Keratinocyte (primary cell): Measurements from ENCODE around the gene SUN1. TPM values are rescaled to one million over a fixed set of nuclear protein-coding genes. Genes with fewer than 3 reads are reported as not detected.

Experiments
- DNase-seq: peaks from one replicate; pipeline ENCODE4 v3.0.0-alpha.2; 2011; ENCODE audit warnings: low read depth, missing footprints, low spot score
- FAIRE-seq: peaks from 2 replicates; lab custom pipeline; 2011; peaks lifted over from hg19 to GRCh38; lab: Jason Lieb, UNC
- H2AFZ ChIP-seq: 2 replicates; pipeline ENCODE4 v1.6.0; 2012; ENCODE audit warnings: low read length, control low read depth, inconsistent platforms; ENCODE audit not compliant: control insufficient read depth
- H3K27ac ChIP-seq: 2 replicates; pipeline ENCODE4 v1.5.1; 2011; ENCODE audit warnings: low read length; ENCODE audit not compliant: control insufficient read depth, insufficient read depth
- H3K27me3 ChIP-seq: 3 replicates; pipeline ENCODE4 v1.6.0; 2011; ENCODE audit warnings: low read length; ENCODE audit not compliant: control insufficient read depth, insufficient read depth; ENCODE audit errors: extremely low read depth
- H3K36me3 ChIP-seq, 2 experiments: 2 replicates in 1 of 2; 3 replicates in 1 of 2; pipeline ENCODE4 v1.5.1; 2011; ENCODE audit warnings: low read length in 2 of 2, mild to moderate bottlenecking in 1 of 2; ENCODE audit not compliant: control insufficient read depth in 2 of 2, insufficient read depth in 2 of 2; ENCODE audit errors: extremely low read depth in 1 of 2
- H3K4me1 ChIP-seq: 3 replicates; pipeline ENCODE4 v1.5.1; 2011; ENCODE audit warnings: low read length; ENCODE audit not compliant: control insufficient read depth, insufficient read depth; ENCODE audit errors: extremely low read depth
- H3K4me2 ChIP-seq: 3 replicates; pipeline ENCODE4 v1.6.0; 2011; ENCODE audit warnings: low read depth, low read length; ENCODE audit not compliant: control insufficient read depth, insufficient read depth; ENCODE audit errors: extremely low read depth
- H3K4me3 ChIP-seq, 3 experiments: fragments of 200-600 bp in 1 of 3; sonication (generic) in 1 of 3; 2 replicates in 2 of 3; 3 replicates in 1 of 3; pipeline ENCODE4 v1.5.1; 2011 to 2016; ENCODE audit warnings: low read length in 3 of 3, mild to moderate bottlenecking in 3 of 3, control low read depth in 2 of 3, inconsistent platforms in 1 of 3, low read depth in 1 of 3, mixed read lengths in 1 of 3, mixed run types in 1 of 3, moderate library complexity in 1 of 3; ENCODE audit not compliant: control insufficient read depth in 2 of 3, insufficient read depth in 2 of 3; ENCODE audit errors: extremely low read depth in 1 of 3
- H3K79me2 ChIP-seq: 2 replicates; pipeline ENCODE4 v1.6.0; 2012; ENCODE audit warnings: low read length; ENCODE audit not compliant: control insufficient read depth, insufficient read depth
- H3K9ac ChIP-seq: 3 replicates; pipeline ENCODE4 v1.6.0; 2011; ENCODE audit warnings: low read length; ENCODE audit not compliant: control insufficient read depth, insufficient read depth; ENCODE audit errors: extremely low read depth
- H3K9me1 ChIP-seq: 3 replicates; pipeline ENCODE4 v1.6.0; 2011; ENCODE audit warnings: low read length; ENCODE audit not compliant: control insufficient read depth, insufficient read depth; ENCODE audit errors: extremely low read depth
- H3K9me3 ChIP-seq: 2 replicates; pipeline ENCODE4 v1.5.1; 2012; ENCODE audit warnings: low read depth, low read length; ENCODE audit not compliant: control insufficient read depth
- H4K20me1 ChIP-seq: 3 replicates; pipeline ENCODE4 v1.6.0; 2011; ENCODE audit warnings: low read length; ENCODE audit not compliant: control insufficient read depth, insufficient read depth; ENCODE audit errors: extremely low read depth
- CTCF ChIP-seq, 3 experiments: IDR thresholded peaks in 1 of 3; conservative IDR thresholded peaks in 1 of 3; optimal IDR thresholded peaks in 1 of 3; 2 replicates in 2 of 3; 3 replicates in 1 of 3; pipeline versions ENCODE3 to v1.5.1; 2011; ENCODE audit warnings: low read length in 3 of 3, mild to moderate bottlenecking in 3 of 3, moderate library complexity in 2 of 3, control low read depth in 1 of 3, inconsistent platforms in 1 of 3; ENCODE audit not compliant: insufficient read depth in 2 of 3; ENCODE audit errors: extremely low read depth in 1 of 3
- EZH2 ChIP-seq: IDR thresholded peaks from one replicate; pipeline ENCODE4 v1.6.1; 2012; ENCODE audit warnings: inconsistent platforms, mild to moderate bottlenecking, low read length, moderate library complexity
- dilution Hi-C: fragments of 300-500 bp; cut with MboI; formaldehyde crosslinking; loops from one replicate; pipeline ENCODE4 v1.7.0; 2020; ENCODE audit warnings: low sequenced_read_pairs; ENCODE audit not compliant: extremely low pct_ligation_motif_present
- polyA plus RNA-seq, 5 experiments: library from polyadenylated mRNA; depleted of rRNA in 3 of 5; stranded (reverse) in 3 of 5; stranded (forward) in 1 of 5; unstranded in 1 of 5; fragments of >200 nt; gene quantifications; 1 replicate in 1 of 5; 2 replicates in 3 of 5; 3 replicates in 1 of 5; pipeline versions ENCODE4 v1.2.1 to v1.2.3, GENCODE V29; 2011 to 2012; ENCODE audit warnings: missing spikeins in 2 of 5, low read depth in 1 of 5, low replicate concordance in 1 of 5

The SUN1 gene
- polyA plus RNA-seq, 1 donor (not counting 4 experiments of a cell fraction or from before 2014, with no cell fraction given), result 166 TPM

- TF ChIP-seq EZH2, result no peak
- TF ChIP-seq CTCF (optimal IDR thresholded peaks at IDR 0.05 in 1 of 3, IDR thresholded peaks at IDR 0.05 in 1 of 3, conservative IDR thresholded peaks at IDR 0.05 in 1 of 3; ENCODE audit: extremely low read depth in 1 of 3, insufficient read depth in 2 of 3, low read length in 3 of 3), result no peak
- dilution Hi-C loops, result no loop called here
- H3K36me3 ChIP-seq, result peaks cover 0 to 8% of the 10 kb centered on the region in 2 experiments
- H2AFZ ChIP-seq, result no peak overlapping the region
- H3K4me1 ChIP-seq, result peaks cover 49% of the 10 kb centered on the region
- H3K4me3 ChIP-seq, result no peak overlapping the region
- H3K9me1 ChIP-seq, result no peaks in the 10 kb centered on the region
- no peak overlapping the region for H3K27ac ChIP-seq
- DNase-seq, result no peak
- no peak overlapping the region for H3K9ac ChIP-seq
- FAIRE-seq, result no peak
- no peak overlapping the region for H3K4me2 ChIP-seq
- peaks cover 85% of the 10 kb centered on the region for H3K79me2 ChIP-seq
- H4K20me1 ChIP-seq, result peaks cover 9% of the 10 kb centered on the region
- no peaks in the 10 kb centered on the region for H3K9me3 ChIP-seq
- H3K27me3 ChIP-seq, result no peaks in the 10 kb centered on the region
Measured at GRCh38 chr7:820341-820740, 11.9 kb upstream of the SUN1 start.

DNA sequence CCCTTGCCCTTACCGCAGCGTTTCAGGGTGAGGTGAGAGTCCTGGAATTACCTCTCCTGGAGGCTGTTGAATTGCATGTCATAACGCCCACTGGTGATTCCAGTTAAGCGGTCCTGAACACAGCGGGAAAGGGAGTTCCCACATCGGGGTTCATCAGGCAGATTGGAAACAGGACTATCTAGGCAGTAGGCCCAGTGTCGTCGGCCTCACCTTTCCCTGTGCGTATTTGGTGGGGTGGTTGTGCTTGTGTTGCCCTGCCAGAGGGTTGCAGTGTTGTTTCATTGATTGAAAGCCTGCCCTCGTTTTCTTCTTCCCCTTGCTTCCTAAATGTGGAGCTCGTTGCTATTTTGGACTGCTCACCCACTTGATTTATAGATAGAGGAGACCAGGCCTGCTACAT is 10.6 kb upstream of the SUN1 start:
- Histone ChIP-seq H3K9me3 (no peaks in the 10 kb centered on the region), H3K36me3 (peaks cover 0 to 14% of the 10 kb centered on the region in 2 experiments), H3K9me1 (no peaks in the 10 kb centered on the region), H2AFZ (no peak overlapping the region), H3K4me1 (peaks cover 46% of the 10 kb centered on the region), H3K9ac (peak overlapping the region; percentile 33), H3K4me2 (peak overlapping the region; percentile 72), H3K27me3 (no peaks in the 10 kb centered on the region), H3K79me2 (peaks cover 98% of the 10 kb centered on the region), H3K4me3 (no peak overlapping the region), H3K27ac (peak overlapping the region; percentile 61), H4K20me1 (peaks cover 9% of the 10 kb centered on the region)
- FAIRE-seq (no peak), DNase-seq (no peak)
- TF ChIP-seq CTCF (optimal IDR thresholded peaks at IDR 0.05 in 1 of 3, IDR thresholded peaks at IDR 0.05 in 1 of 3, conservative IDR thresholded peaks at IDR 0.05 in 1 of 3; ENCODE audit: extremely low read depth in 1 of 3, insufficient read depth in 2 of 3, low read length in 3 of 3) (peak; percentile 45 to 77 (median 50)), EZH2 (no peak)
- dilution Hi-C loops, result no loop called here
